CD4-positive, alpha-beta T cell treated with Interleukin-6 for 4 hours (primary cell): Measurements from ENCODE around the gene PARD3.

Experiments
- DNase-seq: peaks from one replicate; pipeline ENCODE4 v3.0.0-alpha.2; 2020; ENCODE audit warnings: mixed read lengths

The PARD3 gene

GRCh38 chr10:34644224-34644623, 170.9 kb downstream of the PARD3 start:
- DNase-seq: no peak

- DNase-seq: no peak
Measured at GRCh38 chr10:34643620-34644019, 171.5 kb downstream of the PARD3 start.

GRCh38 chr10:34641913-34642558, 173.1 kb downstream of the PARD3 start:
- no peak for DNase-seq

GRCh38 chr10:34641147-34641912, 173.8 kb downstream of the PARD3 start:
- no peak for DNase-seq

GRCh38 chr10:34638406-34639054, 176.6 kb downstream of the PARD3 start:
- peak; percentile 67 for DNase-seq

- peak; percentile 61 for DNase-seq
Measured at GRCh38 chr10:34637418-34637911, 177.6 kb downstream of the PARD3 start.

GRCh38 chr10:34635111-34635510, 180.0 kb downstream of the PARD3 start:
- no peak for DNase-seq

GRCh38 chr10:34633374-34633773, 181.7 kb downstream of the PARD3 start:
- DNase-seq: no peak

- no peak for DNase-seq
Measured at GRCh38 chr10:34629084-34629483, 186.0 kb downstream of the PARD3 start.

- DNase-seq: no peak
Measured at GRCh38 chr10:34628174-34628796, 186.8 kb downstream of the PARD3 start.

GRCh38 chr10:34627741-34628140, 187.4 kb downstream of the PARD3 start:
- no peak for DNase-seq

GRCh38 chr10:34627331-34627730, 187.8 kb downstream of the PARD3 start:
- DNase-seq: no peak

- no peak for DNase-seq
Measured at GRCh38 chr10:34626158-34626880, 188.8 kb downstream of the PARD3 start.

- no peak for DNase-seq
Measured at GRCh38 chr10:34624323-34625153, 190.6 kb downstream of the PARD3 start.

- no peak for DNase-seq
Measured at GRCh38 chr10:34622945-34623344, 192.2 kb downstream of the PARD3 start.

GRCh38 chr10:34618611-34619010, 196.5 kb downstream of the PARD3 start:
- DNase-seq: no peak

- no peak for DNase-seq
Measured at GRCh38 chr10:34615770-34616169, 199.3 kb downstream of the PARD3 start.

GRCh38 chr10:34613491-34613890, 201.6 kb downstream of the PARD3 start:
- no peak for DNase-seq

GRCh38 chr10:34612938-34613337, 202.2 kb downstream of the PARD3 start:
- DNase-seq: no peak

GRCh38 chr10:34612446-34612845, 202.7 kb downstream of the PARD3 start:
- no peak for DNase-seq

GRCh38 chr10:34609287-34609940, 205.7 kb downstream of the PARD3 start:
- no peak for DNase-seq
